IMR-90 (cell line): ENCODE measurements around the gene UBTD1. TPM values are rescaled to one million over a fixed set of nuclear protein-coding genes. Genes with fewer than 3 reads are reported as not detected.

Source experiments
- ATAC-seq: fragments of 200-7000 bp; cut with Tn5 transposase; 2 replicates; pipeline ENCODE4 v1.9.1; 2020; ENCODE audit warnings: low read depth, mild to moderate bottlenecking, moderate library complexity
- BruUV-seq: library from RNA; stranded (reverse); fragments of 400-500 nt; replicated peaks from 2 replicates; lab custom pipeline; 2021; lab: Mats Ljungman, UMichigan
- CTCF ChIA-PET: fragments of 300-600 bp; formaldehyde crosslinking; extraction: SDS; loops from one replicate; lab custom pipeline; 2021; ENCODE audit warnings: antibody characterized with exemption; lab: Yijun Ruan, JAX
- POLR2A ChIA-PET: fragments of 300-600 bp; sonication (Branson Sonifier 250); formaldehyde crosslinking; loops from one replicate; lab custom pipeline; 2022; ENCODE audit warnings: antibody characterized with exemption; ENCODE audit not compliant: unreplicated experiment; lab: Charles Lee
- DNase-seq: peaks from one replicate; pipeline ENCODE4 v3.0.0; 2013
- H2AFZ ChIP-seq: replicated peaks from 2 replicates; pipeline ENCODE3; 2013; ENCODE audit warnings: low read length, mild to moderate bottlenecking; ENCODE audit not compliant: poor library complexity
- H2AK5ac ChIP-seq: 2 replicates; pipeline ENCODE4 v1.6.1; 2013; ENCODE audit warnings: low read depth, low read length, inconsistent platforms
- H2AK9ac ChIP-seq: replicated peaks from 2 replicates; pipeline ENCODE3; 2013; ENCODE audit warnings: mild to moderate bottlenecking, low read depth, low read length, moderate library complexity; ENCODE audit not compliant: poor library complexity
- H2BK120ac ChIP-seq: 2 replicates; pipeline ENCODE4 v1.6.1; 2013; ENCODE audit warnings: low read depth, low read length, inconsistent platforms
- H2BK15ac ChIP-seq: 3 replicates; pipeline ENCODE4 v1.6.1; 2013; ENCODE audit warnings: low read depth, low read length, inconsistent platforms
- H2BK20ac ChIP-seq: 2 replicates; pipeline ENCODE4 v1.6.1; 2013; ENCODE audit warnings: low read depth, mild to moderate bottlenecking, inconsistent platforms, low read length, moderate library complexity
- H2BK5ac ChIP-seq: 2 replicates; pipeline ENCODE4 v1.6.1; 2013; ENCODE audit warnings: mild to moderate bottlenecking, low read depth, low read length, inconsistent platforms; ENCODE audit not compliant: poor library complexity, severe bottlenecking
- H3K14ac ChIP-seq: replicated peaks from 2 replicates; pipeline ENCODE4 v1.6.1; 2013; ENCODE audit warnings: low read depth, low read length, inconsistent platforms
- H3K18ac ChIP-seq: 2 replicates; pipeline ENCODE4 v1.6.1; 2013; ENCODE audit warnings: low read depth, low read length, control low read depth
- H3K23ac ChIP-seq: 2 replicates; pipeline ENCODE4 v1.6.1; 2013; ENCODE audit warnings: low read depth, low read length, inconsistent platforms
- H3K27ac ChIP-seq: 2 replicates; pipeline ENCODE4 v1.5.1; 2013; ENCODE audit warnings: mild to moderate bottlenecking, control low read depth, low read length; ENCODE audit not compliant: insufficient read depth
- H3K27me3 ChIP-seq: 2 replicates; pipeline ENCODE4 v1.6.1; 2013; ENCODE audit warnings: low read length; ENCODE audit not compliant: control insufficient read depth, insufficient read depth
- H3K36me3 ChIP-seq: 2 replicates; pipeline ENCODE4 v1.6.1; 2013; ENCODE audit warnings: low read length, mixed read lengths; ENCODE audit not compliant: control insufficient read depth, insufficient read depth
- H3K4ac ChIP-seq: 2 replicates; pipeline ENCODE4 v1.6.1; 2013; ENCODE audit warnings: low read depth, low read length, inconsistent platforms
- H3K4me1 ChIP-seq: 2 replicates; pipeline ENCODE4 v1.6.1; 2013; ENCODE audit warnings: low read length, mixed read lengths; ENCODE audit not compliant: control insufficient read depth, insufficient read depth
- H3K4me2 ChIP-seq: 2 replicates; pipeline ENCODE4 v1.6.1; 2013; ENCODE audit warnings: low read depth, mild to moderate bottlenecking, control low read depth, low read length, moderate library complexity
- H3K4me3 ChIP-seq: 2 replicates; pipeline ENCODE4 v1.5.1; 2013; ENCODE audit warnings: low read depth, mild to moderate bottlenecking, control low read depth, low read length, moderate library complexity; ENCODE audit not compliant: insufficient read depth
- H3K56ac ChIP-seq: 2 replicates; pipeline ENCODE4 v1.6.1; 2013; ENCODE audit warnings: low read length, inconsistent platforms; ENCODE audit not compliant: insufficient read depth; ENCODE audit errors: extremely low read depth
- H3K79me1 ChIP-seq, 2 experiments: 2 replicates each; pipeline ENCODE4 v1.6.1; 2013; ENCODE audit warnings: low read length in 2 of 2, inconsistent platforms in 1 of 2, low read depth in 1 of 2
- H3K9ac ChIP-seq: 2 replicates; pipeline ENCODE4 v1.6.1; 2013; ENCODE audit warnings: low read depth, low read length, control low read depth
- H3K9me1 ChIP-seq: 2 replicates; pipeline ENCODE4 v1.6.1; 2013; ENCODE audit warnings: low read length, inconsistent platforms; ENCODE audit not compliant: insufficient read depth
- H3K9me3 ChIP-seq: 2 replicates; pipeline ENCODE4 v1.6.1; 2013; ENCODE audit warnings: low read length; ENCODE audit not compliant: control insufficient read depth, insufficient read depth
- H4K20me1 ChIP-seq: 2 replicates; pipeline ENCODE4 v1.6.1; 2013; ENCODE audit warnings: low read length, inconsistent platforms; ENCODE audit not compliant: insufficient read depth
- H4K5ac ChIP-seq: 2 replicates; pipeline ENCODE4 v1.6.1; 2013; ENCODE audit warnings: mild to moderate bottlenecking, low read depth, low read length, control low read depth
- H4K8ac ChIP-seq, 2 experiments: 2 replicates each; pipeline ENCODE4 v1.6.1; 2013; ENCODE audit warnings: low read depth in 2 of 2, low read length in 2 of 2, control low read depth in 1 of 2, inconsistent platforms in 1 of 2
- H4K91ac ChIP-seq: 2 replicates; pipeline ENCODE4 v1.6.1; 2013; ENCODE audit warnings: low read depth, low read length, inconsistent platforms; ENCODE audit not compliant: insufficient read depth
- FOS ChIP-seq: fragments of 150-350 bp; IDR thresholded peaks from 2 replicates; pipeline ENCODE4 v1.6.1; 2016; ENCODE audit warnings: low read depth, low read length
- MXI1 ChIP-seq: IDR thresholded peaks from 2 replicates; pipeline ENCODE4 v1.6.1; 2012; ENCODE audit warnings: low read depth, mild to moderate bottlenecking, low read length, moderate library complexity, borderline replicate concordance
- POLR2A ChIP-seq: IDR thresholded peaks from 2 replicates; pipeline ENCODE4 v1.6.1; 2012; ENCODE audit warnings: mild to moderate bottlenecking, low read depth, low read length
- USF2 ChIP-seq: fragments of 150-350 bp; IDR thresholded peaks from 2 replicates; pipeline ENCODE4 v1.6.1; 2017; ENCODE audit warnings: mild to moderate bottlenecking, antibody characterized with exemption, low read length, low read depth
- WGBS, 2 experiments: methylation state at CpG; one replicate each; pipeline versions ENCODE4 v1.1.5 to v1.1.7; 2013; ENCODE audit warnings: missing lambda C conversion rate in 2 of 2; ENCODE audit not compliant: insufficient read length in 1 of 2; ENCODE audit errors: extremely low coverage in 2 of 2; 5-methylcytosine and 5-hydroxymethylcytosine counted together
- dilution Hi-C: fragments of 300-500 bp; cut with HindIII; formaldehyde crosslinking; loops from one replicate; pipeline ENCODE4 v1.14.3; 2018; ENCODE audit warnings: low sequenced_read_pairs; ENCODE audit not compliant: unreplicated experiment
- in situ Hi-C: fragments of 300-500 bp; cut with MboI; formaldehyde crosslinking; loops from 3 replicates; pipeline ENCODE4 v1.14.3; 2019; ENCODE audit warnings: low sequenced_read_pairs, inconsistent platforms, mixed read lengths
- intact Hi-C: fragments of 100-400 bp; cut with micrococcal nuclease; formaldehyde crosslinking; loops from 2 replicates; pipeline ENCODE4 v1.10.0; 2022
- polyA plus RNA-seq, 3 experiments: library from polyadenylated mRNA; depleted of rRNA; stranded (reverse); fragments of >200 nt; gene quantifications; 2 replicates each; pipeline ENCODE4 v1.2.3, GENCODE V29; 2012; ENCODE audit warnings: low replicate concordance in 1 of 3
- total RNA-seq: library from RNA; depleted of rRNA; stranded (reverse); fragments of >200 nt; gene quantifications from 2 replicates; pipeline ENCODE4 v1.2.3, GENCODE V29; 2012

The UBTD1 gene
- total and polyA plus RNA-seq, 2 of the 4 experiments (the other 2 are of a cell fraction), result 21.9 to 44.9 TPM

- no peak overlapping the region for H3K23ac ChIP-seq
- no peak for TF ChIP-seq FOS
- TF ChIP-seq USF2, result no peak
- no peak for TF ChIP-seq MXI1
- TF ChIP-seq POLR2A, result no peak
- H2BK120ac ChIP-seq, result no peak overlapping the region
- dilution Hi-C loops, result no loop called here
- H3K4ac ChIP-seq, result no peak overlapping the region
- peaks cover 43 to 77% of the 10 kb centered on the region in 2 experiments for H3K79me1 ChIP-seq
- ATAC-seq, result peak; percentile 21; the same call in 1 of the 2 replicates
- H2BK5ac ChIP-seq, result no peak overlapping the region
- no peak overlapping the region for H2BK15ac ChIP-seq
- peaks cover 76% of the 10 kb centered on the region for H4K20me1 ChIP-seq
- in situ Hi-C loops, result no loop called here
- no peak overlapping the region for H3K14ac ChIP-seq
- H3K9me3 ChIP-seq, result no peaks in the 10 kb centered on the region
- H4K91ac ChIP-seq, result no peak overlapping the region
- POLR2A ChIA-PET, result no interaction called here
- no CpG with 5 or more reads among the region's 1 CpG for WGBS, 2 experiments
- H3K27me3 ChIP-seq, result no peaks in the 10 kb centered on the region
- no peak overlapping the region for H4K5ac ChIP-seq
- no peak overlapping the region for H3K4me3 ChIP-seq
- peaks cover 13% of the 10 kb centered on the region for H3K4me1 ChIP-seq
- H3K9ac ChIP-seq, result no peak overlapping the region
- no peaks in the 10 kb centered on the region for H3K36me3 ChIP-seq
- H3K27ac ChIP-seq, result no peak overlapping the region
- CTCF ChIA-PET, result interaction anchor here (1.2 kb wide), 1 partner anchor 11 kb away, joined by 3 read pairs; no protein-coding TSS in a partner anchor
- peak; percentile 37 for DNase-seq
- no peak overlapping the region for H3K4me2 ChIP-seq
- intact Hi-C loops, result no loop called here
- H4K8ac ChIP-seq, result no peak overlapping the region
- H2BK20ac ChIP-seq, result no peak overlapping the region
- no peak overlapping the region for H3K18ac ChIP-seq
- H3K9me1 ChIP-seq, result peaks cover 25% of the 10 kb centered on the region
- no peak overlapping the region for H2AFZ ChIP-seq
- H2AK9ac ChIP-seq, result no peak overlapping the region
- H2AK5ac ChIP-seq, result no peak overlapping the region
- no peak overlapping the region for H3K56ac ChIP-seq
- no TSS peak for BruUV-seq
Observed at GRCh38 chr10:97512993-97513392, 14.3 kb downstream of the UBTD1 start.
